Left kidney (tissue), 2 donors: ENCODE data around the gene EPN2. TPM values are rescaled to one million over a fixed set of nuclear protein-coding genes. Genes with fewer than 3 reads are reported as not detected.
"Not testable (repeated sequence)": the region's sequence is repeated elsewhere in the genome, so short reads cannot be mapped to it uniquely, and the experiment has no call there.

ENCODE experiments used
- DNase-seq: peaks from one replicate; pipeline ENCODE4 v3.0.0-alpha.2; 2013
- polyA plus RNA-seq: library from polyadenylated mRNA; unstranded; fragments of 120-200 nt; gene quantifications from one replicate; pipeline ENCODE4 v1.2.1, GENCODE V29; 2013; ENCODE audit not compliant: insufficient read length

EPN2 gene
- polyA plus RNA-seq, 1 donor: 44.4 TPM

DNA sequence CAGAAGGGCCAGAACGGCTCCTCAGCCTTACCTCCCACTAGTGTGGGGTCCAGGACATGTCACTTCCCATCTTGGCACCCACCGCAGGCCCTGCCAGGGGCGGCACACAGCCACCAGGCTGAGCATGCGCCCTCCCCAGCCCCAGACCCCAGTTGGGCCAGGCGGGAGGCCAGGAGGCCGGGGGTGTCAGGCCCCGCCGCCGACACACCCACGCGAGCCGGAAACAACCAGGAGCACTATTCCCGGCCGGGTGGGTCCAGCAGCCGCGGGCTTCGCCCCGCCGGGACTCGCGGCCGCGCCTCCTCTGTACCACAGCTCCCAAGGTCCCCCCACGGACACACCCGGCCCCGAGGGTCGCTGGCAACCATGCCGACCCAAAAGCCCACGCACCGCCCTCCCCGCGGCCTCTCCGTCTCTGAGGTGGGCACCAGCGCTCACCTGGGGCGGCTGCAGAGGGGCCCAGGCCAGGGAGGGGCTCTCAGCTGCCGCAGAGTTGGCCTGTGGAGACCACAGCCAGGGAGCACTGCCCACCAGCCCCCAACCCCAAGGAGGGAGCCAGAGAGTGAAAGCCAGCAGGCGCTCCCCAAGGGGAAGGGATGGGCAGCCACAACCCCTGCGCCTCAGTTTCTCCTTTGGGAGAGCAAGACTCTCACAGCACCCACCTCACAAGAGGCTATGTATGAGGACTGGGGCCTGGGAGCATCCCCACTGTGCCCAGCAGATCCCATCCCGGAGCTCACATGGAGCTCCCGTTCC, 107.3 kb downstream of the EPN2 start:
- no peak for DNase-seq

DNA sequence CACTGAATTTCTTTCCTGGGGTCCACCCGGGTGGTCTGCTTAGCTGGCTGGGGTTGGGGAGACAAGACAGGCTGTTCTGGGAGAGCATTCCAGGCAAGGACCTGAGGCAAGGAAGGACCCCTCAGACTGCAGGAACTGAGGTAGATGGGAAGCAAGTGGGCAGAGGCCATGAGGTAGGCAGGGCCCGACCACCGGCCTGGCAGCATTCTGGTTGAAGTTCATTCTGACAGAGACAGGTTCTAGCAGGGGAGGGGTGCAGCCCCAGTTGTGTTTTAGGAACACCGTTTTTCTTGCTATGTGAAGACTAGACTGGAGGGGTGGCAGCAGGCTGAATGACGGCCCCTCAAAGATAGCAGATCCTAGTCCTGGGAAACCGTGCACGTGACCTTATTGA, 107.9 kb downstream of the EPN2 start:
- DNase-seq: no peak

DNA sequence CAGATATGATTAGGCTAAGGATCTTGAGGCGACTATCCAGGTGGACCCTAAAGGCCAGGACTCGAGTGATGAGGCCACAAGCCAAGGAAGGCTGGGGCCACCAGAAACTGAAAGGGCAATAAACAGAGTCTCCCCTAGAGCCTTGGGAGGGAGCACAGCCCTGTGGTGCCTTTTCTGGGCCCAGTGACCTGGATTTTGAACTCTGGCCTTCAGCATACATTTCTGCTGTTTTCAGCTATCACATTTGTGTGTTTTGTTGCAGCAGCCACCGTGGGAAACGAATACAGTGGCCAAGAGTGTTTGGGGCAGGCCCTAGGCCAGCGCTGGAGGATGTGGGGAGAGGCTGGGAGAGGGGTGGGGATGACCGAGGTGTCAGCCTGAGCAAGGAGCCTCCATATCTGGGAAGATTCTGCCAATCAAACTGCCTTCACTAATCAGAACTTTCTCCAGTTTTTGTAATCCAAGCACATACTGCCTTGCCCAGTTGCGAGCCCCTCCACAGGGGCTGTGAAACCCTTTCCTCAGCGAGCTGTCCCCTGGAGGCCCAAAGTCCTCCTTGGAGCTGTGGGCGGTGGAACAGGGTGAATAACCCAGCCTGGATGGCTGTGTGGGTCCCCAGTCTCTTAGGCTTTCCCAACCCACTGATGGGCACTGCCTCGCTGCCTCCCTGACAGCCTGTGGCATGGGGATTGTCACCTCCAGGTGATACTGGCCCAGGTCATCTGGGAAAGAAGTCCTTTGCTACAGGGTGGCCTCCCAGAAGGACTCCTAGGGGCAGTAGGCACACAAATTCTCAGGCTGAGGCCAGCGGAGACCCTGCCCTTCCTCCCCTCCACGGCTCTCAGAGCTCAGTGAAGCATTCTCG, 108.6 kb downstream of the EPN2 start:
- DNase-seq: no peak

DNA sequence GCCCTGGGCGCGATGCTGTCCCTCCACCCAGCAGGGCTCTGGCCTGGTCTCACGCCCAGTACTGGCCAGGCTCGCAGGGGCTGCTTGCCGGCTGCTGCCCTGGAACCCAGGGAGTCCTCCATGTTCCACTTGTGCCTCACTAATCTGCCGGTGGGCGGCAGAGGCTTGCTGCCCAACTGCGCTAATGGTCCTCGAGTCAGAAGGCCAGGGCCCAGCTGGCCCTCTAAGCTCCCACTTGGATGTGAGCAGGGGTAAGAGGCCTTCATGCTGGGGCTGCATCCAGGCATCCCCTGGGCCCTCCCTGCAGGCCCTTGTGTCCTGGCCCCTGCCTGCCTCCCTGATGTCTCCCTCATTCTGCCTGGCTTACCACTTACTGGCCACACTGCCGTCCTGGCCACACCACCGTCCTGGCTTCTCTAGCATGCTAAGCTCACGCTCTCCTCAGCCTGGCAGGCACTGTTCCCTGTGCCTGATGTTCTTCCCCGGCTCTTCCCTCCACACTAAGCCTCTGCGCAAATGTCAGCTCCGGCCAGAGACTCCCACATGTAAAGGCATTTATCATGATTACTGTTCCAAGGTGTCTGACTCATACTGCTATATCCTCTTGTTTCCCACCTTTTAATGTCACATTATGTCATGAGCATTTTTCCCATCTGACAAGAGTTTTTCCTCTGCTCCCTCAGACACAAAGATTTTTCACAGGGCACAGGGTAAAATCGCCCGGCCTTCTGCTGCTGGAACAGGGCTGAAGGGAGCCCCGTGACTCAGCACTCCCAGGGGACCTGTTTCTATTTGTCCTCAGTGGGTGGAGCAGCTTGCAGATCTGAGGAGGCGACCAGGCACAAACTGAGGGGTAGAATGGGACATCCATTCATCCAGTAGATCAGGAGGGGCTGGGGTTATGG, 109.4 kb downstream of the EPN2 start:
- no peak for DNase-seq

DNA sequence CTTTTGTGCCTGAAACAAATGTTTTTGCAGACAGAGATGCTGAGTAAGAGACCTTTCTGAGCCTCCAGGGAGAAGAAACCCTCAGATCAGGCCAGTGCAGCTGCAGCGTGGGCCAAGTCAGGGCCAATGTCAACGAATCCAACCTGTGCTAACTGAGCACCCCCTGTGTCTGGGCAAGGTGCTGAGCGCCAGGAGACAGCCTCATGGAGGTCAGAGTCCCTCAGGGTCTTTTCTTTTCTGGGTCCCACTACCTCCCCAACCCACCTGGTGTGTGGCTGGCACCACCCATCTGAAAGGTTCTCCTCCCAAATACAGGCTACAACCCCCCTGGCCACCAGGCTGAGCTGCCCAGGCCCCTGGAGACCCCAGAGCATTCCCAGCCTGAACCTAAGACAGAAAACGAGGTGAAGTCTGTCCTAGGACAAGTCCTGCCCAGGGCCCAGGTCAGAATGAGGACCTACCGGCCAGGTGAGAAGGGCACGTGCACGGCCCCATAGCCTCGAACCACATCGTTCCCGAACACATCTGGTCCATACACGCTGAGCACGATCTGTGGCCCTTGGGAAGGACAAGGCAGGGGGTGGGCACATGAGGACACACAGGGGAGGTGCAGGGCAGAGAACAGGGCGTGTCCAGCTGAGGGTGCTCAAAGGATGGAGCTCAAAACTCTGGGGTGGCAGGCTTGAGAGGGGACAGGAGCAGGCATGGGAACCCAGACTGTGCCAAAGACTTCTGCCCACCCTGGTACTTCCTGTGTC, 110.3 kb downstream of the EPN2 start:
- no peak for DNase-seq

DNA sequence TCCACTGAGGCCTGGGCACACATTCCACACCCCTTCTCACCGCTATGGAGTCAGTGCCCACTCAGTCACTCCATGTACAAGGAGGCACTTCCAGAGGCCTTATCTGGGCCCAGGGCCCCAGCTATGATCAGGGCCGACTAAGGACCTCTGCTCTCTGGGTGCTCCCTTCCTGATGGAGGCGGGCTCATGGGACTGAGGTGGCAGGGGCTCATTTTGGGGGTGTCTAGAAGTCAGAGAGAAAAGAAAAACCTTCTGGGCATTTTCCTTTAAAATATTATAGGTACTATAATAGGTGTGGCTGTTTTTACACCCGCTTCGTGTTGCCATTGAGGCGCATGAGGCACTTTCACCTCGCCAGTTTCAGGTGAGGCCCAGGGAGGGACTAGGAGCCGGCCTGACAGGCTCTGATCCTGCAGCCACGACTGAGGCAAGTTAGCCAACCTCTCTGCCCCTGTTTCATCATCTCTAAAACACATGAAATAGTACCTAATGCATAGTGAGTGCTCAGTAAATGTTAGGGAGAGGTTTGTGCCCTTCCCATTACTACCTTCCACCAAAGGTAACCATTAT, 111.0 kb downstream of the EPN2 start:
- no peak for DNase-seq

DNA sequence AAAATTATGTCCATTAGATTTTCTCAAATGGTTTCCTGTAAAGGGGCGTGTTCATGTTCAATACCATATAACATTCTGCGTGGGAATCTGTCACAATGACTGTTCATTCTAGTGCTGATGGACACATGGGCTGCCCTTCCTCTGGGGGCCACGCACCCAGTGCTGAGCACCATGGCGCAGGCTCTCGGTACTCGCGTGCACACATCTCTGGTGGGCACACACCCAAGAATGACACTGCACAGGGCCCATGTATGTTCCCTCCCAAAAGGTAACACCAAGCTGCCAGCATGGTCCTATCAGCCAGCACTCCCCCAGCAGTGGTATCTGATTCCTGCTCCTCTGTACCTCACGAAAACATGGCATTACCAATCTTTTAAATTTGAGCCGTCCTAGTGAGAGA, 111.6 kb downstream of the EPN2 start:
- no peak for DNase-seq

DNA sequence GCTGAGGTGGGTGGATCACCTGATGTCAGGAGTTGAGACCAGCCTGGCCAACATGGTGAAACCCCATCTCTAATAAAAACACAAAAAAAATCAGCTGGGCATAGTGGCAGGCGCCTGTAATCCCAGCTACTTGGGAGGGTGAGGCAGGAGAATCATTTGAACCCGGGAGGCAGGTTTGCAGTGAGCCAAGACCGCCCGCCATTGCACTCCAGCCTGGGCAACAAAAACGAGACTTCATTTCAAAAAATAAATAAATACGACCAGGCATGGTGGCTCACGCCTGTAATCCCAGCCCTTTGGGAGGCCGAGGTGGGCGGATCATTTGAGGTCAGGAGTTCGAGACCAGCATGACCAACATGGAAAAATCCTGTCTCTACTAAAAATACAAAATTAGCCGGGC, 116.2 kb downstream of the EPN2 start:
- DNase-seq: not testable (repeated sequence)

DNA sequence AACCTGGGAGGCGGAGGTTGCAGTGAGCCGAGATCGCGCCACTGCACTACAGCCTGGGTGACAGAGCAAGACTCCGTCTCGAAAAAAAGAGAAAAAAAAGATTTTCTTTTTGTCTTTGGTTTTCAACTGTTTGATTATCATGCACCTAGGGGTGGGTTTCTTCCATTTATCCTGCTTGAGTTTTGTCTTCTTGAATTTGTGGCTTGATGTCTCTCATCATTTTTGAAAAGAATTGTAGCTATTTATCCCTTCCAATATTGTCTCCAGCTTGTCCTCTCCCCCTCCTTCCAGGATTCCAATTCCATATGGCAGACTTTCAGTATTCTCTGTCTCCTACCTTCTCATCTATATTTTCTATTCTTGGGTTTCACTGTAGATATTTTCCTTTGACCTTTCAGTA, 117.6 kb downstream of the EPN2 start:
- no peak for DNase-seq

DNA sequence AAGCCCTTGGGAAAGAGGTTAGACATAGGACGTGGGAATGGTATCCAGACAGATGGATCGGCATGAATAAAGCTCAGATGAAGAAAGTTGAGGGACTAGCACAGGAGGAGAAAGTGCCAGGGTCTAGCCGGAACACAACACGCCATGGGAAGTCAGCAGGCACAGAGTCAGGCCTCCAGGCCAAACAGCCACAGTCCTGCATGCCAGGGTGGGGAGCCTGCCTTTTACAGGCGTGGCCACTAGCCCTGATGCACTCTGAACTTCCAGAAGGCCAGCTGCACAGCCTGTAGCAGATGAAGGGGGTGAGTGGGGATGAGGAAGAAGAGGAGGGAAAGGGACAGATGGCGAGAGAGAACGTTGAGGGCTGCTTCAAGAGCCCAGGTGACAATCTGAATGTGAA, 120.2 kb downstream of the EPN2 start:
- DNase-seq: no peak

DNA sequence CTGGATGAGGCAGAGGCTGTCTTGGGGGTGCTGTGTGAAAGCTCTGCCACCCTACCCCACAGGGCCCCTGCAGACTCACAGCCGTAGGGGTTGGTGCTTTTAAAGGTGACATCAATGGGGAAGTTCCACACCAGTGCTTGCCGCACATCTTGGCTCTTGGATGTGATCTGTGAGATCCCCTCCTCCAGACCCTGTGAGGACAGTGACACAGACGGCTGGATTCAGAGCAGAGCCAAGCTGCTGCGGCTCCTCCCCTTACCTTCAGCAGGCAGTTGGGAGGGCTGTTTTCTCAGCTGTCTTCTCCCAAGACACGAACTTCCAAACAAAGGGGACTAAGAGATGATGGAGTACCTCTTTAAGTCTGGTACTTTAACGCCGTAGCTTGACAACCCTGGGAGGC, 120.6 kb downstream of the EPN2 start:
- no peak for DNase-seq

DNA sequence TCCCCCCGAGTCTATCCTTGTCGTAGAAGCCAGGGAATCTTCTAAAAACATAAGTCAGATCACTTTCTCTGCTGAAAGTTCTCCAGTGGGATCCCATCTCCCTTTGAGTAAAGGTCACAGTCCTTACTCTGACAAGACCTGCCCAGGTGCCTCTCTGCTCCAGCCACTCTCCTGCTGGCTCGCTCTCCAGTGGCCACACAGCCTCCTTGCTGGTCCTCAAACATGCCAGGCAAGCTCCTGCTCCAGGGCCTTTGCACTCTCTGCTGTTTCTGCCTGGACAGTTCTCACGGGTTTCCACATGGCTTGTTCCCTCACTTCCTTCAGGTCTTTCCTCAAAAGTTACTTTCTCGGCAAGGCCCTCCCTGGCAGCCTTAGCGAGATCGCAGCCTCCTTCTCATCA, 122.0 kb downstream of the EPN2 start:
- DNase-seq: no peak

DNA sequence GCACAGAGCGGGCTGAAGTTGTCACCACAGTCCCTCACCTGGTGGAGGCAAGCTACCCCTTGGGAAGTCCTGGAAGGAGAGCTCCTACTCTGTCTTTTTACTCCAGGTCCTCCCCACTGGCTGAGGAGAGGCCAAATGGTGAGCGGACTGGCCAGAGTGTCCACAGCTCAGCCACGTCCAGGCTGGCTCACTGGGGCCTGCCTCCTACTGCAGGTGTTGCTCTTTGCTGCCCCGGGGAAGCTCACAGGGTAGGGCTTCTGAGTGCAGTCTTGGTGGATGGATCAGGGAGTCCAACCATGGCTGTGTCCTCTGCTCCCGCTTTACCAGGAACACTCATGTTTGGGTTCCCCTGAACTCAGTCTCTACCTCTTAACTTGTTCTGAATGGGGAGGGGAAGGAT, 122.7 kb downstream of the EPN2 start:
- no peak for DNase-seq

DNA sequence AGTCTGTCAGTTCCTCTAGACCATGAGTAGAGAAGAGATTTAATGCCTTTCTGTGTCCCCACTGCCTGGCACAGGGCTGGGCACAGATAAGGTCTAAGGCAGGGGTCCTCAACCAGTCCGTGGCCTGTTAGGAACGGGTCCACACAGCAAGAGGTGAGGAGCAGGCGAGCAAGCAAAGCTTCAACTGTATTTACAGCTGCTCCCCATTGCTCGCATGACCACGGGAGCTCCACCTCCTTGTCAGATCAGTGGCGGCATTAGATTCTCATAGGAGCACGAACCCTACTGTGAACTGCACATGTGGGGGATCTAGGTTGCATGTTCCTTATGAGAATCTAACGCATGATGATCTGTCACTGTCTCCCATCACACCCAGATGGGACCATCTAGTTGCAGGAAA, 123.6 kb downstream of the EPN2 start:
- DNase-seq: no peak

DNA sequence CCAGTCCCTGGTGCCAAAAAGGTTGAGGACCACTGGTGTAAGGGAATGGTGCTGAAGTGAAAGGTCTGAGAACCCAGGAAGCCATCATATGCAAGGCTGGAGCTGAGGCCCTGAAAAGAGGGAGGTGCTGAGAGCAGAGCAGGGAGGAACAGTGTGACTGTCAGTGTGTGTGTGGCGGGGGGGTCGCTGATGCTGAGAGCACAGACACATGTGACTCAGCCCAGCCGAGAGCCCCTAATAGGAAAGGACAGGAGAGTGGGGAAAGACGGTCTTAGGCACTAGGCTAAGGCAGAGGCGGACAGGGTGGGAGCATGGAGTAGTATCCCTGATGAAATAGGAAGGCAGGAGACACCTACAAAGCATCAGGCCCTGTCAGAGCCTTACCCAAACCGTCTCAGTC, 124.2 kb downstream of the EPN2 start:
- no peak for DNase-seq

DNA sequence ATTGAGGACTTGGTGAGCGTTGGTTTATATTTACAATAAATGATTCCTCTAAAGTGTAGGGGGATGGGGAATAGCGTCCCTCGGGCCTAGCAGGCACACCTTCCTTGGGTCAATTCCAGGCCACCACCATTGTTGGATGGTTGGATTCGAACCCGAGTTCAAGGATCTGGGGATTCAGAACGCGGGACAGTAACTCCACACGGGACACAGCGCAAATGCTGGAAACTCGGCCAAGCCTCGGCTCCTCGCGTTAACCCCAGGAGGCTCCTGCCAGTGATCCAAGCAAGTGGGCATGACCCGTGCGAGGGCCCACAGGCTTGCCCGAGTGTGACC, 124.7 kb downstream of the EPN2 start:
- no peak for DNase-seq

DNA sequence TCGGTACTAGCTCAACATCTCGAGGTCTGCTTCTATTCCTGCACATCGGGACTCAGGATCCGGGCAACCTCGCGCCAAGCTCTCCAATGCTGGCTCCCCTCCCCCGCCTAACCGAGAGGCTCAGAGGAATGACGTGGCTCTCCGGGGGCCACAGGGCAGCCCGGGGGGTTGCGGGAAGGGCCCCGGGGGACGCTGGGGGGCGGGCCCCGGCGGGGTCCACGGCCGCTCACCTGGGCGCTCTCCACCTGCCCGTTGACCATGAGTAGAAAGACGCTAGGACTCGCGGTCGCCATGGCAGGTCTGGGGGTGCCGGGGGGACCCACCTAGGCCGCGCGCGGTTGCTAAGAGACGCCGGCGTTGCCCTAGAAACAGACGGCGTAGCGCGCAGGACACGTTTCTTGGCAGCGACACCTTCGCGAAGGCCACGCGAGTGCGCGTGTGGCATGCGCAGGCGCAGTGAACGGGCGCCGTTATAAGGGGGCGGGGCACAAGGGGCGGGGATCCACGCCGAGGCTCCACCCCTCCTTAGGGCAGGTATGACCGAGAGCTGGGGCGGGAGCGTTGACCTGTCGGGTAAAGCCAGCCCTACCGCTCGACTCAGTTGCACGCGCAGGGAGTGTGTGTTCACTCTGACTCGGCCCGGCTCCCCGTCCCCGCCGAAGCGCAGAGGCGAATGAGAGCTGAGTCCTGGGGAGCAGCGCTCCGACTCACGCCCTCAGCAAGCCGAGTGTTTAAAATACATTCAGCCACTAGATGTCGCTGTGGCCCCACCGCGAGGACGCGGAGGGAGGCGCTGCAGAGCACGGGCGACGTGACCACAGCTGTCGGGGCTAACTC, 125.3 kb downstream of the EPN2 start, which contains the start of gene B9D1:
TSS of gene B9D1 (minus strand) at position 447 of the 837 bp plus-strand sequence. CDS start at position 293, 154 bp downstream.
- peak; percentile 90 for DNase-seq

DNA sequence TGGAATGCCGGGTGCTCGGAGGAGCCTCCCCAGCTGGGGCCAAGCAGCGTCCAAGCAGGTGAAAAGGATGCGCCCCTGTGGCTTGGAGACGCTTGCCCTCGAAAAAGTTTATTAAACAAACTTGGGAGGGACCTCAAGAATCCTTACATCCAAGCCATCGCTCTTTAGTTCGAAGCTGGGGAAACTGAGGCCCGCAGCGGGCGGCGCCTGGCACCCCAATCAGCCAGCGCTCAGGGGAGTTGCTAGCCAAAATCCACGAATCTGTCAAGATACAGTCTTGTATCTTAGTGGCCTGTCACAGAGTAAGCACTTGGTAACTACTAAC, 125.9 kb downstream of the EPN2 start:
- DNase-seq: no peak

DNA sequence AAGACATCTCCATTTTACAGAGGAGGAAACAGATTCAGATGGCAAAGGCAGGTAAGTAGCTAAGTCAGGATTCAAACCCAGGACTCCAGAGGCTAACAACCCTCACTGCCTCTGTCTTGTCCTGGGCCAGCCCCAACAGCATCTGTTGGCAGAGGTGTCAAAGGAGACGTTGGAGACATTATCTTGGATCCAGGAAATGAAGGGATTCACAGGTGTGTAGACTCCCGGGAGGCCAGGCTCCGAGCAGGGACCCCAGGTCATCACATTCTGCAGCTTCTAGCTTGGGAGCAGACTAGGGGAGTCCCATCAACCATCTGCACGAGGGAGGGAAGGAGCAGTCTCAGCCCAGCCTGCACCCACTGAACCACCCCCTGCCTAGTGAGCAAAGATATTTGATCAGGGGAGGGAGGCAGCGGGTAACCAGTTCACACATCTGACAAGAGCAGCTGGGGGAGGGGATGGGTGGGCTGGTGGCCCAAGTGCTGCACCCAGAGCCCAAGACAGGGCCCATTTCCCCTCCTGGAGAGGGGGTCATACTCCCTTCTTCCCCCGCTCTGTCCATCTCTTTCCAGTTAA, 126.4 kb downstream of the EPN2 start:
- no peak for DNase-seq
